ENCODE results near the gene CYB5RL.

GRCh38 chr1:54159733-54160316, 40.0 kb downstream of the CYB5RL start:
- no peak for TF ChIP-seq CTCF (IDR thresholded peaks at IDR 0.05)
- no peak for TF ChIP-seq POLR2A (IDR thresholded peaks at IDR 0.05)
- TF ChIP-seq EP300 (IDR thresholded peaks at IDR 0.05; ENCODE audit: low read depth), result no peak
- TF ChIP-seq POLR2AphosphoS5 (IDR thresholded peaks at IDR 0.05), result no peak

Data from transverse colon (tissue), 4 donors.